AG04450 (cell line): ENCODE measurements around the gene LAMA2. TPM values are rescaled to one million over a fixed set of nuclear protein-coding genes. Genes with fewer than 3 reads are reported as not detected.

Source experiments
- CTCF ChIA-PET: fragments of 300-600, 350-600 bp; formaldehyde crosslinking; extraction: SDS; loops from one replicate; lab custom pipeline; 2022; ENCODE audit warnings: antibody characterized with exemption, inconsistent platforms; lab: Charles Lee
- POLR2A ChIA-PET: fragments of 350-600 bp; formaldehyde crosslinking; extraction: SDS; loops from one replicate; lab custom pipeline; 2021; ENCODE audit warnings: antibody characterized with exemption, inconsistent platforms; lab: Yijun Ruan, JAX
- DNase-seq: peaks from one replicate; pipeline ENCODE4 v3.0.0-alpha.2; 2011; ENCODE audit warnings: low read depth, low spot score
- H3K27ac ChIP-seq: one replicate; pipeline ENCODE4 v1.5.1; 2012; ENCODE audit warnings: low read depth, low read length, control low read depth
- H3K27me3 ChIP-seq: one replicate; pipeline ENCODE4 v1.6.0; 2012; ENCODE audit warnings: low read length; ENCODE audit not compliant: control insufficient read depth, insufficient read depth
- H3K4me3 ChIP-seq: 2 replicates; pipeline ENCODE4 v1.5.1; 2011; ENCODE audit warnings: mild to moderate bottlenecking, low read depth, low read length, control low read depth
- H3K9me3 ChIP-seq: 2 replicates; pipeline ENCODE4 v1.5.1; 2012; ENCODE audit warnings: low read length; ENCODE audit not compliant: control insufficient read depth, insufficient read depth
- CTCF ChIP-seq: IDR thresholded peaks from 2 replicates; pipeline ENCODE4 v1.5.1; 2011; ENCODE audit warnings: low read depth, low read length, control low read depth, inconsistent platforms
- polyA plus RNA-seq: library from polyadenylated mRNA; depleted of rRNA; stranded (reverse); fragments of >200 nt; gene quantifications from 2 replicates; pipeline ENCODE4 v1.2.3, GENCODE V29; 2011

The LAMA2 gene
- polyA plus RNA-seq, 1 experiment, result 33.0 TPM

GRCh38 chr6:128847431-128848210 lies 35.3 kb upstream of the LAMA2 start:
- Histone ChIP-seq H3K9me3 (no peaks in the 10 kb centered on the region), H3K27me3 (no peaks in the 10 kb centered on the region), H3K27ac (no peak overlapping the region), H3K4me3 (no peak overlapping the region)
- ChIA-PET CTCF (interaction anchor here (1.2 kb wide), 1 partner anchor 35 kb away, joined by 3 read pairs; no protein-coding TSS in a partner anchor), POLR2A (no interaction called here)
- no peak for TF ChIP-seq CTCF
- no peak for DNase-seq

GRCh38 chr6:128848212-128848935 lies 34.6 kb upstream of the LAMA2 start:
- TF ChIP-seq CTCF, result no peak
- Histone ChIP-seq H3K9me3 (no peaks in the 10 kb centered on the region), H3K27me3 (no peaks in the 10 kb centered on the region), H3K27ac (no peak overlapping the region), H3K4me3 (no peak overlapping the region)
- DNase-seq, result no peak
- POLR2A ChIA-PET, result no interaction called here
- CTCF ChIA-PET, result interaction anchor here (1.2 kb wide), 1 partner anchor 34 kb away, joined by 3 read pairs; no protein-coding TSS in a partner anchor

GRCh38 chr6:128855581-128856085 lies 27.3 kb upstream of the LAMA2 start:
- POLR2A ChIA-PET, result no interaction called here
- no peaks in the 10 kb centered on the region for H3K9me3 ChIP-seq
- no peak for TF ChIP-seq CTCF
- DNase-seq, result no peak
- no peak overlapping the region for H3K27ac ChIP-seq
- H3K4me3 ChIP-seq, result no peak overlapping the region
- CTCF ChIA-PET, result interaction anchor here (0.7 kb wide), 1 partner anchor 48 kb away, joined by 3 read pairs; no protein-coding TSS in a partner anchor
- no peaks in the 10 kb centered on the region for H3K27me3 ChIP-seq

- no peaks in the 10 kb centered on the region for H3K27me3 ChIP-seq
- no peaks in the 10 kb centered on the region for H3K9me3 ChIP-seq
- no peak for DNase-seq
- ChIA-PET POLR2A (no interaction called here), CTCF (no interaction called here)
- no peak overlapping the region for H3K4me3 ChIP-seq
- no peak overlapping the region for H3K27ac ChIP-seq
- TF ChIP-seq CTCF, result no peak
Measured at GRCh38 chr6:128857806-128858205, 25.1 kb upstream of the LAMA2 start.

- Histone ChIP-seq H3K4me3 (no peak overlapping the region), H3K27me3 (no peaks in the 10 kb centered on the region), H3K27ac (no peak overlapping the region), H3K9me3 (no peaks in the 10 kb centered on the region)
- no peak for DNase-seq
- POLR2A ChIA-PET, result no interaction called here
- TF ChIP-seq CTCF, result no peak
- CTCF ChIA-PET, result no interaction called here
Measured at GRCh38 chr6:128860782-128861181, 22.2 kb upstream of the LAMA2 start.
